GM19467 (cell line): Measurements from ENCODE around the gene EEFSEC.

Experiments
- ATAC-seq: cut with Tn5 transposase; IDR thresholded peaks from one replicate; pipeline ENCODE4 v1.9.1; 2021; ENCODE audit warnings: mild to moderate bottlenecking, moderate library complexity; ENCODE audit not compliant: unreplicated experiment

The EEFSEC gene

DNA sequence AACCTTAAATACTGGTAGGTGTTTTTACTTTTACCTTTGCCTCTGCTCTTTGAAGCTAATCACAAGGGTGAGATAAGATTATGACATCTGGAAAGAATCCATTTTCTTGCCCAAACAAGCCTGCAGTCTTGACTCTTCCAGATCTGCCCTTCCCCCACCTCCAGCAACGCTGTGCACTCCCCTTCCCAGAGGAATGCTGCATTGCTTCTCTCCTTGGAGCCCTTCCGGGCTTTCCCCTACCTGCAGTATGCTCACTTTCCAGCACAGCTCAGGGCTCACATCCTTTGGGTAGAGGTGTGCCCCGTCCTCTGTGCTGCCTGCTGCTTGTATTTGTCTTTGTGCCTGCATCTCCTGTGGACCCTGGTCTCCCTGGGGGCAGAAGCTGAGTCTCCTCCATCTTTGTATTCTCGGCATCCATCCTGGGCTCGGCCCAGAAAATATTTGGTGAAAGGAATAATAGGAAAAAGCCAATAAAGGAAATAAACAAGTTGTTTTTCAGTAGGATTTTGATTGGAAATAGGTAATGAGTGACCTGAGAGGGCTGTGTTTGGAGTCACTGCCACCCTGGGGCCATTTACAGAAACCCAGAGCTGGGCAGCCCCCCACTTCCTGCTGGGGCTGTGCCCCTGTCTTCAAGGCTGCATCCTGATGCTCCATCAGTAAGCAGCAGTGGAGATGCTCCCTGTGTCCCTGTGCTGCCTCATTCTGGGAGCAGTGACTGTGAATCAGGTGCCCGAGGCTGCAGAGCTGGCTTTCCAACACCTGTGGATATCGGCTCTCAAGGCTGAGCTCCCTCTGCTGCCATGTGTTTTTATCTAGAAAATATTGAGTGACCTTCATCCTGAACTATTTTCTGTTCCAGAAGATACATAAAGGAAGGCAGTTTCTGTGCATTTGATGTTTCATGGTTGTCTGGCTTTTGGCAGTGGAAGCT lies 117.5 kb downstream of the EEFSEC start:
- no peak for ATAC-seq

DNA sequence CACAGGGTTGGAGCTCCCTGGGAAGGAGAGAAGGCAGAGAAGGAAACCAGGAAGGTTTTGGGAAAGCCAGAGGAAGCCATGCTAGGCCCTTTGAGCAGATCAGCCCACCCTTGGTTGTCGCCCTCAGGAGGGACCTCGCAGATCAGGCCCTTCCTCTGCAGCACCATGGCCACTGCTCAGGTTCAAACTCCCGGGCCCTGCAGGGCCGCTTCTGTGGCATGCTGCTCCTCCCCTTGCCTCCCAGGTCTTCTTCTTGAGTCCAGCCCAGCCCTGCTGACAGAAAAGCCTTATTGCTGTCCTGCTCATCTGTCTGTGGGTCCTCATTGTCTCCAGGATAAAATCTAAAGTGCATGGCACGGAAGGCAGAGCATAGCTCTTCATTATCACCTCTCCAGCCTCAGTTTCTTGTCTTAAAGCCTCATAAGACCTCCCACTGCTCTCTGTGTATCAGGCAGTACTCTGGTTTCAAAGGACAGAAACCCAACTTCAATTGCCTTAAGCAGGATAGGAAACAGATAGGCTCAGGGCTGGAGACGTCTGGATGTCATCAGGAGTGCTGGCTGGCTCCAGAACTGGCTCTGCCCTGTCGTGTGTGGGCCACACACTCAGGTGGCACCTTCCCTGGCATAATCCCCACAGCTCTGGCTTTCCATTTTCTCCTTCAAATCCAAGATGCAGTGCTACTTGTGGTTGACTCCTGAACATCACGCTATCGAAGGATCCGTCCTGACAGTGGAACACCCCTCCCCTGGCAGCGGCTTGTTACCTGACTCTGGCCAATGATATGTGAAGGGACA lies 118.5 kb downstream of the EEFSEC start:
- ATAC-seq, result no peak

DNA sequence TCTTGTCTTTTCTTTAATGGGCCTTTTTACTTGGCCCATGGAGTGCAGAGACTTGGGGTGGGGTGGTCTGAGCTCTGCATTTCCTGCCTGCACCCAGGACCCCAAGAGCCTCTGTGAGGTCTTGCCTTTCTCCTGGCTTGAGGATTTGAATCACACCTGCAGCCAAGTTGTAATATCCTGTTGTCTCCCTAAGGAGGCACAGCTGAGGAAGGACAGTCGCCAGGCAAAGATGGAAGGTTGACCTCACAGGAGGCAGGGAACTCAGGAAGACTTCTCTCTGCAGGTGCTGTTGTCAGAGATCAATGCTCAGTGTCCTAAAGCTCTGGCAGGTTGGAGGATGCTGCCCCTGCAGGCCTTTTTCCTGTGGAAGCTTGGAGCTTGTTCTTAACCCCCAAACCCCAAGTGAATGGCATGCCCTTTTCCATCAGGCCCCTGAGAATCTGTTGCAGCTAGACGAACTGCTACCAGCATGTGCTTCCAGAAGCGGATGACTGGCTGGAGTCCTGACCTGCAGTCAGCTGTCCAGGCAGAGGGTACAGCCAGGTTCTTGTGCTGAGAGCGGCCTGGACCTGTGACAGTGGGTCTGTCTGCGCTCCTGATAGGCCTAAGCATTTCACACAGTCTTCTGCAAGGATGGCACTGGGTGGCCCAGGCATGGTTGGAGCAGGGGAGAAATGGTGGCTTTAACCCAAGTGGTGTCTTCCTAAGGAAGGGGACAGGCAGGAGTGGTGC lies 120.0 kb downstream of the EEFSEC start:
- no peak for ATAC-seq

DNA sequence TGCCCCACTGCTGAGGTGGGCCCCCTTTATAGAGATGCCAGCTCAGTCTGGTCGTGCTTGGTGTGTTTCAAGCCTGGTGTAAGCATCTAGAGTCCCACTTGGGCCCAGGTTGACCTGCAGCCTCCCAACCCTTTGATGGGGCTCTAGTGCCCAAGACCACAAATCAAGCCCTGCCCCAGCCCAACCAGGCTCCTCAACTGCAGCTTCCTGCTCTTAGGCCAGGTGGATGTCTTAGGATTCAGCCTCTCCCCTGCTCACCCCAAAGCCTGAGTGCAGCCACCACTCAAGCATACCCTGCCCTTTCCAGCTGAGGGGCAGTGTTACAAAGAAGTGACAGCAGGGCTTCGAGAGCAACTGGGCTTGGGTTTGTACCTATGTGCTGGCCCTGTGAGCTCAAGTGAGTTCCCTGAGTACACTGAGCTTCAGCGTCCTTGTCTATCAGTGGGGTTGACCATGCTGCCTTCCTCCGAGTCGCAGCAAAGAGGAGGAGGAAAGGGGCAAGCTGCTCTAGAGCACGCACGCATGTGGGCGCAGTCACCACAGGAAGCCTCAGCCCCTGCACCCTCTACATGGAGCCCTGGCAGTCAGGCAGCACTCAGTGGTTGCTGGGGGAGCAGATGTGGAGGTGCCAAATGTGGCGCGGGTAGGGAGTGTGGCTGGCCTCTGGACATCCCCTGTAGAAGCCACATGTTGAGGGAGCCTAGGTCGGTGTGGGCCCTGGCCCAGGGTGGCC lies 120.7 kb downstream of the EEFSEC start:
- no peak for ATAC-seq

DNA sequence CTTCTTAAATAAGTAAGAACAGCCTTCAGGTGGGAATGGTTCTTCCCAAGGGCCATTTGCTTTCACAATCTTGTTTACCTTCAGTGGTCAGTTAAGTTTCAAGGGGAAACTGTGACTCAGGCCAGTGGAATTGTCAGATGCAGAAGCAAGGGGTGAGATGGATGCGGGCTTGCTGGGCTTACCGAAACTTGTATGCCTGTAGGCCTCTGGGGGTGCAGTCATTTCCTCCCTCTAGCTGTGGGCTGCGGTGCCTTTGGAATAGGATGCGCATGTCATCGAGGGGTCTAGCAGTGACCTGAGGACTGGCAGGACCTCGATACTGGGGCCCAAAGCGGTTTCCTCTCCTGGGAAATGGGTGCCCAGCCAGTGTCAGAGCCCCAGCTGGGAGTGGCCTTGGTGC lies 121.6 kb downstream of the EEFSEC start:
- ATAC-seq, result no peak

DNA sequence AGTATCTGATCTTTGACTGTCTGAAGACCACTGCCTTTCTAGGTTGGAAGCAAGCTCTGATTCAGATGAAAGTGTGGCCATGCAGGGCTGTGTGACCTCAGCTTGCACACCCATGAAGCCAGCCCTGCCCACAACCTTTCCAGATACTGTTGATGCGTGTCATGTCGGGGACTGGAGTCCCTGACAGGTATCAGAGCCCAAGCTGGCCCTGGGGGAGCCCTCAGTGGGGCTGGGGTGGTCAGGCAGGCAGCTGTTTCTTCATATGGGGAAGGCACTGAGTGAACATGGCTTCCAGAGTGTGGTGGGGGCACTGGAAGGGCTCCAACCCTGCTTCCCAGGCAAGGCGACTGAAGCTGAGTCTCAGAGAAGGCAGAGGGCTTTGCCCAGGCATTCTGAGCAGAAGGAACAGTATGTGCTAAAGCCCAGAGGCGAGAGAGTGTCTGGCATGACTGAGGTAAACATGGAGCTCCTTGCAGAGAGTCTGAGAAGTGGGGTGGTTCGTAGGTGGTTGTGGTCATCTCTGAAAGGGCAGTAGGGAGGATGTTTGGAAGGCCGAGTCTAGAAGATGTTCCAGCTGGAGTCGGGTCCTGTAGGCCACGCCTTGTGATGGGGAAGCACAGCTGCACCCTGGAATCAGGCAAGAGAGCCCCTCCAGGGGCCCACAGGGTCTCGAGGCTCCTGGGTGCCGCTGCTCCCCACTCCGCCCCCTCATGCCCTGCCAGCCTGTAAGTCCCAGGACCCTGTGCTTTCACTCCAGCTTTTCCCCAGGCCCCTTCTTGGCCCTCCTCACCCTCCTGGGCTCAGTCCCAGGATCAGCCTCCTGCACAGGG lies 122.2 kb downstream of the EEFSEC start:
- no peak for ATAC-seq

DNA sequence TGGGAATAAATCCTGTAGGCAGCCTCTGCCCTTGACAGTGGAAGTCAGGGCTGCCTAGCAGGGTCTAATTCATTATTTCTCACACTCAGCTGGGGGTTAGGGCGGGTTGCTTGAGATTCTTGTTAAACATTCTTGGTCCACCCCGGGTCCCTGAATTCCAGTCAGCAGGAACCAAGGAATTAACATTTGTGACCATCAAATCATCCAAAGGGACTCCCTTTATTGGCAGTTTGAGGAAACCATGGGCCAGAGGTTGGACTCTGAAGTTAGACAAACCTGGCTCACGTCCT lies 122.8 kb downstream of the EEFSEC start:
- ATAC-seq, result no peak

DNA sequence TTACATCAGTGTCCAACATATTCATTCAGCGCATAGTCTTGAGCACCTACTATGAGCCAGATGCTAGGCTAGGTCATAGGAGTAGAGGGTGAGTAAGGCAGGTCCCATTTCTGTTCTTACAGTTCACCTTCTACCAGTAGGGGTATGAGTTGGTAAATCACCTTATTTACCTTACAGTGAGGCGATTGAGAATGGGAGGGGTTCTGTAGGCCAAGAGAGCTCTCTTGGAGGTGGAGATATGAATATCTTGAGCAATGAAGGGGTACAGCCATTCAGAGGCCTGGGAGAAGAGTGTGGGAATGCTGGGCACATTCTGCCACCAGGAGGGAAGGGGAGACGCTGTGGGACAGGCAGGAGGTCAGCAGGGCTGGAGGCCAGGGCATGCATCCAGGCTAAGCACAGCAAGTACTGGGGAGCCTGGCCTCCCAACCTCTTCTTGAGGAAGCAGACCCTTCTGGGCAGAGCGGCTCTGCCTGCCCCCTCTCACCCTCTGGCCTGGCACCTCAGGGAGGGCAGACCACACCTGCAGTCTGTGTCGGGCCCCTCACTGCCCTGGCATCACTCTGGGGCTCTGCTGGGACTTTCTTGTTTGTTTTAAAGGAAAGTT lies 123.4 kb downstream of the EEFSEC start:
- ATAC-seq, result no peak

DNA sequence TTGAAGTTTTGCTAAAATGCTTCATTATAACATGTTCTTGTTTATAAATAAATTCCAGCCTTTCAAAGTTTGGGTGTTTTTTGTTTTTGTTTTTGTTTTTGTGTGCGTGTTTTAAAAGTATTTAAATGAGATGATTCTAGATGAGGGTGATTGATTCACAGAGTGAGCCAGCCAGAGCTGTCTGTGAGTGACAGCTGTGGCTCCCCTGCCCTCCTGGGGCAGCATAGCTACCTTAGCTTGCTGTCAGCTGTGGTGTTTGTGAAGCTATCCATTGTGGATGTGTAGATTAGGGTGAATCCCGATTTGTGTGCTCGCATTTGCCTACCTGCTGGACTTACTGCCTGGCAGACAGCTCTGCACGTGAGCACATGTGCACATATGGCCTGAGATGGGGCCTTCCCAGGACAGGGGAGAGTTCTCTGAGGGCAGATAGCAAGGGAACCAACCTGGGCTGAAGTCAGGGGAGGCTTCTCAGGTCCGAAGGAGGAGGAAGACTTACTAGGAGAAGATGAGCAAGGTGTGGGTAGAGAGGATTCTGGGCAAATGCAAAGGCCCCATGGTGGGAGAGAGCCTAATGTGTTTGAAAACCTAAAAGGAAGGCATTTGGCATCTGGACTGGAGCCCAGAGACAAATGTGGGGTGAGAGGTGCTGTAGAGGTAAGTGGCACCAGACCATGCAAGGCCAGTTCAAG lies 124.2 kb downstream of the EEFSEC start:
- no peak for ATAC-seq

DNA sequence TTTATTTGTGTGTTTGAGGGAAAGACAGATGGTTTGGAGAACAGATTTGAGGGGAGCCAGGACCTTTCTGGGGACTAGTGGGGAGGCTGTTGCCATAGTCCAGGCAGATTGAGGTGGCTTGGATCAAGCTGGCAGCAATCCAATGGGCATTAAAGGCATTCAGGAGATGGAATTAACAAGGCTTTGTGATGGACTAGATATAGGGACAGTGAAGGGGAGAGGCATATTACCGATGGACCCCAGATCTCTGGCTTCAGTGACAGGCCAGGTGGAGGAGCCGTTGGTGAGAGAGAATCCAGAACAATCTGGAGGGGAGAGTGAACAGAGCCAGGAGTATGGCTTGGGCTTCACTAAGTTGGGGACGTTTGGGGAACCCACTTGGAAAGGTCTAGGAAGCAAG lies 124.8 kb downstream of the EEFSEC start:
- no peak for ATAC-seq

DNA sequence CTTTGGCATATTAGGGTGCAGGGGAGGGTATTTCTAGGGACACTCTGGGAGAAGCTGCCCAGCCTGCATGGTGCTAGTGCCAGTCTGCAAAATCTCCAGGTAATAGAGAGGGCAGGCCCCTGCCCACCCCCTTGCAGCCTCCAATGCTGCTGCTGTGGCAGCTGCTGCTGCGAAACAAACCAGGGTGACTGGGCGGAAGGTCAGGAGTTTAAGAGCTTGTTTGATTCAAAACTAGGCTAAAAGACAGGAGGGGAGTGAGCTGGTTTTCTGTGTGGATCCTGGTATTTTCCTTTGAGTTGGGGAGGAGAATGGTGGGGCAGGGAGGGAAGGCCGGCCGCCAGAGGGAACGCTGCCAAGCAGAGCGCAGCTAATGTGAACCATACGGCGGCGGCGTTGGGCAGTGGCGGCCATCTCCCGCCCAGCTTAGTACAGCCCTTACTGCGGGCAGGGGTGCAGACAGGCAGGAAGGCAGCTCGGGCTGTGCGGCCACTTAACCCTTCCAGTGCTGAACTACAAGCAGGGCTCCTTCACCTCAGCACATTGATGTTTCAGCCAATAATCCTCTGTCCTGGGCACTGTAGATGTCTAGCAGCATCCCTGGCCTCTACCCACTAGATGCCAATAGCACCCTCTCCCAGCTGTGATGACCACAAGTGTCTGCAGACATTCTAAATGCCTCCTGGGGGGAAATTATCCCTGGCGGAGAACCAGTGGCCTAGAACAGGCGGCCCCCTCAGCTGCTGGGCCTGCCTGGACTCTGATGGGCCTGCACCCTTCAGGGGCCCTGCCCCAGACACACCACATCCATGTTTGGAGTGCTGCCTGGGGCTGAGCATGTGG lies 125.7 kb downstream of the EEFSEC start:
- no peak for ATAC-seq

DNA sequence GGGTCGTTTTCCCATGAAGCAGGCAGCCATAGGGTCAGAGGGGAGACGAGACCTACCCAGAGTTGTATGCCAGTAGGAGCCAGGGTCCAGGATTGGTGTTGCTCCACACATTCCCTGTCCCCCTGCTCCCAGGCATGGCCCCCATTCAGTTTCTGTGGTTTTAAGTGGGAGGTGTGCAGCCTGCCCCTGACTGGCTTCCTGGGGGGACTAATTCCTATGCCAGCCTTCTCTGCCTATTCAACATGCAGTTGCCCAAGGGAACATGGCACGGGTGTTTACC lies 126.3 kb downstream of the EEFSEC start:
- no peak for ATAC-seq

DNA sequence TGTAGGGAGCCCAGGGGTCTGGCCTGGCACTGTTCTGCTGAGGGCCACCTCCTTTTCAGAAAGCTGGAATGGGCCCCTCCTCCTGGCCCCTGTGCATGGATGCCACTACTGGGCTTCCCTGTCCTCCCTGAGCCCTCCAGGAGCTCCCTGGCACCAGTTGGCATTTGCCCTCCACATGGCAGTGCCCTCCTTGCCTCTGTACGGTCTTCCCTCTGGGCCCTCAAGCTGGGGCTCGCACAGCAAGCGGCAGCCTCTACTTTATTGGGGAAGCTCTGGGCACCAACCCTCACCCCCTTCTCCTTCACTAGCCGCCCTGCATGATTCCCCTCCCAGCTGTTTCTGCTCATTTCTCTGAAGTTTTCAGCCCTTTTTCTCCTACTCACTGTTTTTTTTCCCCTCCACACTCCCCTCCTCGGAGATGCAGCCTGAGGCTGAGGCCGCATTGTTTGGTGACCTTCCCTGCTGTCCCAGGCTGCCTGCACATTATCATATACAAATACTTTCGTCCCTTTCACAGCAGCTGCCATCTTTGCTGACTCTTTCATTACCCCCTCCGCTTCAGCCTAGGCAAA lies 127.3 kb downstream of the EEFSEC start:
- no peak for ATAC-seq

DNA sequence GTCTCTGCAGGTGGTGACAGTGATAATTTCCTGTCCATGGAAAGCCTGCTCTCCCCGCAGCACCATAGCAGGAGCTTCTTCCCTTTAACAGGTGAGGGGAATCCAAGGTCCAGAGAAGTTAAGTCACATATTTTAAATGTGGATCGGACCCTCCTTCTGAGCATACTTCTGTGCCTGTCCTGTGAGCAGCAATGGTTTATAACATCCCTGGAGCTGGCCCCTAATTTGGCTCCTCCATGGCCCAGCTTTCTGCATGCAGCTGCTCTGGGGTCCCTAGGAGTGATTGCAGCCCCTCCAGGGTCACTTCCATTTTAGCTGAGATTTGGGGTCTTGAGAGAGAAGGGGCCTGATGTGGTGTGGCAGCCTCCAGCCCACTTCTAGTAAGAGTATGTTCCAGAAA lies 127.8 kb downstream of the EEFSEC start:
- no peak for ATAC-seq

DNA sequence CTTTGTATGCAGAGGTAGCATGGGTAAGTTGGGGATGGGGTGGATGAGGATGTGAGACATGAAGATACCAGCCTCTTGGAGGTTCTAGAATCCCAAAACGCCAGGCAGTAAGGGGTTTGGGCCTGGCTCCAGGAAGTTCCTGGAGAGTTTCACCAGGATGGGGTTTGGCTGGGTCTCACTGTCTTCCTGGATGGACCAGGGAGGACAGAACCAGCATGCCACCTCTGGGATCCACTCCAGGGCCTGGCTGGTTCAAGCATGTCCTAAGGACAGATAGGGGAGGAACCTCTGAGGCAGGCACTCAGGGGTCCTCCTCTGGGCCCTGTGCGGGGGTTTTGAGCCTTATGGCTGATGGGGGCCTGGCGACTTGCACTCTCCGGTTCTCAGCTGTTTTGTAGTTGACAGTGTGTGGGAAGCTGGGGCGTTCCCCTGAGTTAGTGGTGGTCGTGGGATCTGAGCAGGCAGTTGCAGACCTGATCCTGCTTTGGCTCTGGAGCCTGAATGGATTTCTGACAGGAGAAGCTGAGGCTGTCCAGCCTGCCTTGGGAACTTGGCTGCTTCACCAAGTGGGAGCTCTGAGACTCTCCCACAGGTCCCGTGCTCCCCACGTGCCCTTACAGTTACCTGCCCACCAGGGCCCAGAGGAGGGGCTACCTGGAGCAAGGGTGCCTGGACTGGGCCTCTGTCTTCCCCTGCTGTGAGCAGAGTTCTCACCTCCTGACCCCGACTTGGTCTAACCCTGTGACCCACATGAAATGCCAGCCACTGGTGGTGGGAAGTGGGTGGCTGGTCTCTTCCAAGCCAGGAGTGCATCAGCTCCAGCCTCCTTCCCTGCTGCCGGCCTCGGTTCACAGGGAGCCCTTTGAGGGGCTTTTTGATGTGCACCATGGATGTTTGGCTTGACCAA lies 128.4 kb downstream of the EEFSEC start:
- no peak for ATAC-seq

DNA sequence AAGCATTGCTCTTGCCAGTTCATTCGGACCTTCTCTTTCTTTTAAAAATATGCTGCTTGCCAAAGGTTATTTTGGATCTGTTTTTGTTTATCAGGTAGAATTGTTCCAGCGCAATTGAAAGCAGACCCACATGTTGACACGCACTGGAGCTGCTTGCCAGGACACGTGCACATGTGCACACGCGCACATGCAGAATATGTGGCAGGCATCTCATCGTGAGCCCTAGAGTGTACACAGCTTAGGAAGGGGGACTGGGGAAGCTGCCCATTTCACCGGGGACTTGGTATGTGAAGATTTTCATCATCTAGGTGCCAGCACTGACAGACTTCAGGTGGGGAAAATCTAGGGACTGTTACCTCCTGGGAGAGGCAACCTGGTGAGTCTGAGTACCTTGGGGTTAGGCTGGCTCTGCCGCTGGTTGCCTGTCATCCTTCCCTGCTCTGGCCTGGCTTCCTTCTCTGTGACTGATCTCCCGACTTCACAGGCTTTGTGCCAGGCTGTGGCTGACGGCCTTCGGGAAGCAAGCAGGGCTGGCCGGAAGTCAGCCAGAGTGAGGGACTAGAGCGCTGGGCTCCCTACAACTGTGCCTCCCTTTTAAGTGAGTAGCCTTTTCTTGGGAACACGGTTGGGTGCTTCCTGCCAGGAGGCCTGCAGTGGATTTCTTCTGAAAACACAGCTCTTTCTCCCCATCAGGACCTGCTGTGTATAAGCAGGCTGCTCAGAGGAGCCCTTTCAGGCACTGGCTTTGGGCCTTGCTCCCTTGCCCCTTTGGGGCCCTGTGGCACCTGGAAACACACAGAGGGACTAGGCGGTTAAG lies 129.3 kb downstream of the EEFSEC start:
- no peak for ATAC-seq
